ENCODE measurements around the gene NHLRC4.
A peak's percentile ranks its signal among the peaks of the same experiment; 100 is the strongest.

The NHLRC4 gene

GRCh38 chr16:551210-551609 lies 15.6 kb upstream of the NHLRC4 start (continued):
- TF ChIP-seq ZNF221 (tag by site-specific recombination; IDR thresholded peaks at IDR 0.05; ENCODE audit: borderline replicate concordance) (no peak), YY1 (tag by site-specific recombination; IDR thresholded peaks at IDR 0.05) (no peak), ZNF645 (tag by site-specific recombination; IDR thresholded peaks at IDR 0.05) (no peak), PRDM10 (tag by site-specific recombination; IDR thresholded peaks at IDR 0.05) (no peak), ZNF10 (tag by site-specific recombination; IDR thresholded peaks at IDR 0.05) (no peak), ZNF449 (tag by site-specific recombination; IDR thresholded peaks at IDR 0.05) (no peak)

GRCh38 chr16:552171-552570 lies 14.6 kb upstream of the NHLRC4 start:
- TF ChIP-seq ZNF610 (tag by site-specific recombination; IDR thresholded peaks at IDR 0.05; ENCODE audit: borderline replicate concordance) (no peak), ZNF23 (tag by site-specific recombination; IDR thresholded peaks at IDR 0.05; ENCODE audit: borderline replicate concordance) (no peak), ZNF26 (tag by site-specific recombination; IDR thresholded peaks at IDR 0.05) (no peak), ZBTB6 (tag by site-specific recombination; IDR thresholded peaks at IDR 0.05) (0 out of 2 replicates have a peak, but pooled peaks have one; percentile 70), ZNF549 (tag by site-specific recombination; IDR thresholded peaks at IDR 0.05) (no peak), ZBTB7A (tag by site-specific recombination; IDR thresholded peaks at IDR 0.05; ENCODE audit: low read depth) (0 out of 2 replicates have a peak, but pooled peaks have one; percentile 41), ZNF501 (tag by site-specific recombination; IDR thresholded peaks at IDR 0.05) (no peak), ZBTB48 (tag by site-specific recombination; IDR thresholded peaks at IDR 0.05) (no peak), YY2 (tag by site-specific recombination; IDR thresholded peaks at IDR 0.05) (no peak)
- ChIA-PET CTCF (interaction anchor here (0.6 kb wide), 1 partner anchor 160 kb away, joined by 3 read pairs; no protein-coding TSS in a partner anchor), POLR2A (no interaction called here)
- H3K36me3 ChIP-seq (ENCODE audit: control insufficient read depth in 2 of 2, insufficient read depth in 1 of 2, low read length in 2 of 2): peaks cover 0 to 38% of the 10 kb centered on the region in 2 experiments; a peak in 1 of 3 replicates
- H3K27ac ChIP-seq (ENCODE audit: extremely low read depth, low read depth, low read length): no peak overlapping the region
- H3K4me1 ChIP-seq (ENCODE audit: control insufficient read depth, insufficient read depth, low read length): no peaks in the 10 kb centered on the region
- H3K9me3 ChIP-seq (ENCODE audit: control insufficient read depth, insufficient read depth, low read depth, low read length): no peaks in the 10 kb centered on the region
- H3K4me3 ChIP-seq (ENCODE audit: low read depth, low read length): no peak overlapping the region

All from HEK293 (cell line).